ENCODE data around the gene TMED5. TPM values are rescaled to one million over a fixed set of nuclear protein-coding genes. Genes with fewer than 3 reads are reported as not detected.
"Not testable (repeated sequence)": the region's sequence is repeated elsewhere in the genome, so short reads cannot be mapped to it uniquely, and the experiment has no call there.

The TMED5 gene
- total and polyA plus RNA-seq, 5 donors from 2014 or later: 30.6 to 52.4 (median 33.7) TPM

DNA sequence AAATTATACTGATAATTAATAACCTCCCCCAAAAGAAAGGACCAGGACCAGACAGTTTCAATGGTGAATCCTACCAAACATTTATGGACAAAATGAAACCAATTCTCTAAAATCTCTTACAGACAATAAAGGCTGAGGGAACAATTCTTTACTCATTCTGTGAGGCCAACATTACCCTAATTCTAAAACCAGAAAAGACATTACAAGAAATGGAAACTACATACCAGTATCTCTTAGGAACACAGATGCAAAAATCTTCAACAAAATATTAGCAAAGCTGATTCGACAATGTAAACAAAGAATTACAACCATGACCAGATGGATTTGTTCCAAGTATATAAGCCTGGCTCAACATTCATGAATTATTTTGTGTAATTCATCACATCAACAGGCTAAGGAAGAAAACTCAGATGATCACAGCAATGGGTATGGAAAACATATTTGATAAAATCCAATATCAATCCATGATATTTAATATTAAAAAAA lies 8.6 kb downstream of the TMED5 start:
- Histone ChIP-seq H3K4me3 (ENCODE audit: low read depth, low read length) (peak overlapping the region; percentile 60), H3K4me1 (ENCODE audit: control insufficient read depth, insufficient read depth, low read length, poor library complexity, severe bottlenecking) (peaks cover 22% of the 10 kb centered on the region), H3K36me3 (ENCODE audit: control insufficient read depth, insufficient read depth, low read length) (peaks cover 22% of the 10 kb centered on the region), H3K9me3 (ENCODE audit: control insufficient read depth in 2 of 2, low read length in 2 of 2) (no peaks in the 10 kb centered on the region), H3K27ac (ENCODE audit: insufficient read depth, low read length, poor library complexity, severe bottlenecking) (no peak overlapping the region), H3K27me3 (ENCODE audit: control insufficient read depth, insufficient read depth, low read length) (no peaks in the 10 kb centered on the region)
- peaks cover 38% of the 10 kb centered on the region for H3K36me3 Mint-ChIP-seq
- H3K4me3 Mint-ChIP-seq: peak overlapping the region; percentile 51 to 78 (median 64)
- H3K27me3 Mint-ChIP-seq: no peaks in the 10 kb centered on the region
- no peak for ATAC-seq (ENCODE audit: low read depth in 2 of 2)
- H3K4me1 Mint-ChIP-seq: peaks cover 46 to 77% (median 61%) of the 10 kb centered on the region in 4 donors
- H3K9me3 Mint-ChIP-seq: peaks cover 0 to 13% (median 0%) of the 10 kb centered on the region in 7 donors
- no peak for DNase-seq
- peak overlapping the region in 2 of 3 donors; percentile 20 to 63 for H3K27ac Mint-ChIP-seq

DNA sequence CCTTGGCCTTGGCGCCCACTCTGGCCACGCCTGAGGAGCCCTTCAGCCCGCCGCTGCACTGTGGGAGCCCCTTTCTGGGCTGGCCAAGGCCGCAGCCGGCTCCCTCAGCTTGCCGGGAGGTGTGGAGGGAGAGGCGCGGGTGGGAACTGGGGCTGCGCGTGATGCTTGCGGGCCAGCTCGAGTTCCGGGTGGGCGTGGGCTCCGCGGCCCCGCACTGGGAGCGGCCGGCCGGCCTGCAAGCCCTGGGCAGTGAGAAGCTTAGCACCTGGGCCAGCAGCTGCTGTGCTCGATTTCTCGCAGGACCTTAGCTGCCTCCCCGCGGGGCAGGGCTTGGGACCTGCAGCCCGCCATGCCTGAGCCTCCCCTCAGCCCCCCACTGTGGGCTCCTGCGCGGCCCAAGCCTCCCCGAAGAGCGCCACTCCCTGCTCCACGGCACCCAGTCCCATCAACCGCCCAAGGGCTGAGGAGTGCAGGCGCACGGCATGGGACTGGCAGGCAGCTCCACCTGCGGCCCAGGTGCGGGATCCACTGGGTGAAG lies 10.0 kb downstream of the TMED5 start:
- Mint-ChIP-seq H3K36me3 (peaks cover 37% of the 10 kb centered on the region), H3K4me3 (peak overlapping the region in 1 of 4 donors; percentile 63), H3K9me3 (peaks cover 0 to 21% (median 0%) of the 10 kb centered on the region in 7 donors), H3K4me1 (peaks cover 46 to 75% (median 61%) of the 10 kb centered on the region in 4 donors)
- DNase-seq; H3K27me3 Mint-ChIP-seq; ATAC-seq (ENCODE audit: low read depth in 2 of 2); H3K4me3 ChIP-seq (ENCODE audit: low read depth, low read length); H3K9me3 ChIP-seq (ENCODE audit: control insufficient read depth in 2 of 2, low read length in 2 of 2); H3K27ac ChIP-seq (ENCODE audit: insufficient read depth, low read length, poor library complexity, severe bottlenecking); H3K27me3 ChIP-seq (ENCODE audit: control insufficient read depth, insufficient read depth, low read length); H3K27ac Mint-ChIP-seq: not testable (repeated sequence)
- H3K36me3 ChIP-seq (ENCODE audit: control insufficient read depth, insufficient read depth, low read length): peaks cover 16% of the 10 kb centered on the region
- peaks cover 14% of the 10 kb centered on the region for H3K4me1 ChIP-seq (ENCODE audit: control insufficient read depth, insufficient read depth, low read length, poor library complexity, severe bottlenecking)

DNA sequence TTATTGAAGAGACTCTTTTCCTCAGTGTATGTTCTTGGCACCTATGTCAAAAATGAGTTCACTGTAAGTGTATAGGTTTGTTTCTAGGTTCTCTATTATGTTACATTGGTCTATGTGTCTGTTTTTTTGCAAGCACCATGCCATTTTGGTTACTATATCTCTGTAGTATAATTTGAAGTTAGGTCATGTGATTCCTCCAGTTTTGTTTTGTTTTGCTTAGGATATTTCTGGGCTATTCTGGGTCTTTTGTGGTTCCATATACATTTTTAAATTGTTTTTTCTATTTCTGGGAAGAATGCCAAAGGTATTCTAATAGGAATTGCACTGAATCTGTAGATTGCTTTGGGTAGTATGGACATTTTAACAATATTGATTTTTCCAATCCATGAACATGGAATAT lies 13.2 kb downstream of the TMED5 start:
- no peak for ATAC-seq (ENCODE audit: low read depth in 2 of 2)
- DNase-seq: no peak
- no peak overlapping the region for H3K4me3 ChIP-seq (ENCODE audit: low read depth, low read length)
- peaks cover 0 to 21% (median 0%) of the 10 kb centered on the region in 7 donors for H3K9me3 Mint-ChIP-seq
- H3K4me1 ChIP-seq (ENCODE audit: control insufficient read depth, insufficient read depth, low read length, poor library complexity, severe bottlenecking): peaks cover under 1% of the 10 kb centered on the region
- no peaks in the 10 kb centered on the region for H3K27me3 Mint-ChIP-seq
- no peaks in the 10 kb centered on the region for H3K27me3 ChIP-seq (ENCODE audit: control insufficient read depth, insufficient read depth, low read length)
- peaks cover 43 to 68% (median 53%) of the 10 kb centered on the region in 4 donors for H3K4me1 Mint-ChIP-seq
- no peak overlapping the region for H3K27ac ChIP-seq (ENCODE audit: insufficient read depth, low read length, poor library complexity, severe bottlenecking)
- no peaks in the 10 kb centered on the region for H3K9me3 ChIP-seq (ENCODE audit: control insufficient read depth in 2 of 2, low read length in 2 of 2)
- peaks cover 8% of the 10 kb centered on the region for H3K36me3 ChIP-seq (ENCODE audit: control insufficient read depth, insufficient read depth, low read length)
- no peak overlapping the region for H3K4me3 Mint-ChIP-seq
- H3K27ac Mint-ChIP-seq: peak overlapping the region in 1 of 3 donors; percentile 57
- peaks cover 35% of the 10 kb centered on the region for H3K36me3 Mint-ChIP-seq

DNA sequence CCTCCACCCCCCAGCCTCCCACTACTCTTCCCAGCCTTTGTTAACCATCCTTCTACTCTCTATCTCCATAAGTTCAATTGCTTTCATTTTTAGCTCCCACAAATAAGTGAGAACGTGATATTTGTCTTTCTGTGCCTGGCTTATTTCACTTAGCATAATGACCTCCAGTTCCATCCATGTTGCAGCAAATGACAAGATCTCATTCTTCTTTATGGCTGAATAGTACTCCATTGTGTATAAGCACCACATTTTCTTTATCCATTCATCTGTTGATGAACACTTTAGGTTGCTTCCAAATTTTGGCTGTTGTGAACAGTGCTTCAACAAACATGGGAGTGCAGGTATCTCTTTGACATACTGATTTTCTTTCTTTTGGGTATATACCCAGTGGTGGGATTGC lies 14.3 kb downstream of the TMED5 start:
- Mint-ChIP-seq H3K9me3 (peaks cover 0 to 21% (median 0%) of the 10 kb centered on the region in 7 donors), H3K4me3 (peak overlapping the region in 2 of 4 donors; percentile 5 to 15), H3K36me3 (peaks cover 40% of the 10 kb centered on the region), H3K4me1 (peaks cover 44 to 66% (median 54%) of the 10 kb centered on the region in 4 donors), H3K27ac (peak overlapping the region in 1 of 3 donors; percentile 95)
- not testable (repeated sequence) for H3K27ac ChIP-seq (ENCODE audit: insufficient read depth, low read length, poor library complexity, severe bottlenecking); H3K27me3 Mint-ChIP-seq; H3K4me3 ChIP-seq (ENCODE audit: low read depth, low read length); H3K4me1 ChIP-seq (ENCODE audit: control insufficient read depth, insufficient read depth, low read length, poor library complexity, severe bottlenecking); ATAC-seq (ENCODE audit: low read depth in 2 of 2); H3K36me3 ChIP-seq (ENCODE audit: control insufficient read depth, insufficient read depth, low read length); DNase-seq; H3K27me3 ChIP-seq (ENCODE audit: control insufficient read depth, insufficient read depth, low read length); H3K9me3 ChIP-seq (ENCODE audit: control insufficient read depth in 2 of 2, low read length in 2 of 2)

DNA sequence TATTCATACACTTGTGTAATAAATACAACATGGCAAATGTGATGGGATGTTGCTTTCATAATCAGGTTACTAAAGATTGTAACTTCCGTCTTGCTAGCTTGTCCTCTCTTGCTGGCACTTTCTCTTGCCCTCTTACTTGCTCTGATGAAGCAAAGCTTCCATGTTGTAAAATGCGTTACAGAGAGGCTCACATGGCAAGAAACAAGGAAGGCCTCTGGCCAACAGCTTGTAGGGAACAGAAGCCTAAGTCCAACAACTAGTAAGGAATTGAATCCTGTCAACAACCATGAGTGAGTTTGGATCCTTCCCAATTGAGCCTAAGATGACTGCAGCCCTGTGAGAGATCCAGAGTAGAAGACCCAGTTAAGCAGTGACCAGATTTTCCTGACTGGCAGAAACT lies 15.4 kb downstream of the TMED5 start:
- H3K36me3 Mint-ChIP-seq: peaks cover 38% of the 10 kb centered on the region
- no peak overlapping the region for H3K4me3 Mint-ChIP-seq
- no peaks in the 10 kb centered on the region for H3K27me3 Mint-ChIP-seq
- Histone ChIP-seq H3K36me3 (ENCODE audit: control insufficient read depth, insufficient read depth, low read length) (peaks cover 11% of the 10 kb centered on the region), H3K27me3 (ENCODE audit: control insufficient read depth, insufficient read depth, low read length) (no peaks in the 10 kb centered on the region), H3K9me3 (ENCODE audit: control insufficient read depth in 2 of 2, low read length in 2 of 2) (no peaks in the 10 kb centered on the region), H3K27ac (ENCODE audit: insufficient read depth, low read length, poor library complexity, severe bottlenecking) (no peak overlapping the region), H3K4me3 (ENCODE audit: low read depth, low read length) (no peak overlapping the region), H3K4me1 (ENCODE audit: control insufficient read depth, insufficient read depth, low read length, poor library complexity, severe bottlenecking) (no peaks in the 10 kb centered on the region)
- H3K9me3 Mint-ChIP-seq: peaks cover 0 to 21% (median 0%) of the 10 kb centered on the region in 7 donors
- no peak for ATAC-seq (ENCODE audit: low read depth in 2 of 2)
- H3K27ac Mint-ChIP-seq: peak overlapping the region in 1 of 3 donors; percentile 17
- peaks cover 44 to 62% (median 55%) of the 10 kb centered on the region in 4 donors for H3K4me1 Mint-ChIP-seq
- no peak for DNase-seq

DNA sequence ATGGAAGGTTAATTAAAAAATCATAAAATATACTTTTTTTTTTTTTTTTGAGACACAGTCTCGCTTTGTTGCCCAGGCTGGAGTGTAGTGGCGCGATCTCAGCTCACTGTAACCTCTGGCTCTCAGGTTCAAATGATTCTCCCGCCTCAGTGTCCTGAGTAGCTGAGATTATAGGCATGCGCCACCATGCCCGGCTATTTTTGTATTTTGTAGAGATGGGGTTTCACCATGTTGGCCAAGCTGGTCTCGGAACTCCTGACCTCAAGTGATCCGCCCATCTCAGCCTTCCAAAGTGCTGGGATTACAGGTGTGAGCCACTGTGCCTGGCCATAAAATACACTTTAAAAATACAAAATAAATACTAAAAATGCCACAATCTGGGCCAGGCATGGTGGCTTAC lies 16.9 kb downstream of the TMED5 start:
- H3K4me3 Mint-ChIP-seq; H3K27me3 ChIP-seq (ENCODE audit: control insufficient read depth, insufficient read depth, low read length); H3K27ac Mint-ChIP-seq; H3K27ac ChIP-seq (ENCODE audit: insufficient read depth, low read length, poor library complexity, severe bottlenecking); H3K27me3 Mint-ChIP-seq; H3K9me3 ChIP-seq (ENCODE audit: control insufficient read depth in 2 of 2, low read length in 2 of 2); ATAC-seq (ENCODE audit: low read depth in 2 of 2); H3K4me3 ChIP-seq (ENCODE audit: low read depth, low read length); H3K4me1 ChIP-seq (ENCODE audit: control insufficient read depth, insufficient read depth, low read length, poor library complexity, severe bottlenecking); DNase-seq: not testable (repeated sequence)
- H3K36me3 Mint-ChIP-seq: peaks cover 34% of the 10 kb centered on the region
- H3K4me1 Mint-ChIP-seq: peaks cover 37 to 54% (median 47%) of the 10 kb centered on the region in 4 donors
- peaks cover 0 to 16% (median 0%) of the 10 kb centered on the region in 7 donors for H3K9me3 Mint-ChIP-seq
- peaks cover 22% of the 10 kb centered on the region for H3K36me3 ChIP-seq (ENCODE audit: control insufficient read depth, insufficient read depth, low read length)

DNA sequence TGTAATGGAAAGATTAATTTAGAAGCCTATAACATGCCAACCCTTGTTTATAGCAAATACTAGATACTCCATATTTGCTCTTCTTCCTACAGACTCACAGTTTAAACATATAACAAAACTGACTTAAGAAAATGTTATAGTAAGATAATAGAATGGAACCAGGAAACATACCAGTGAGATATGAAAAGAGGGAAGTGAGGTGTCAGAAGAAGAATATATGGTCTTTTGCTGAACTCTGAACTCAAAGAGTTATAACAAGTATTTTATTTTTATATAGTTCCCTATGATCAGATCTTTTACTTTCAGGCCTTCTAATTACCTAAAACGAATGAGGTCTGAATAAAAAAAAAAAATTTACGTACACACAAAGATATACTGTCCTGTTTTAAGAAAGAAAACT lies 20.9 kb downstream of the TMED5 start:
- H3K27me3 Mint-ChIP-seq: no peaks in the 10 kb centered on the region
- peaks cover 17 to 43% (median 30%) of the 10 kb centered on the region in 4 donors for H3K4me1 Mint-ChIP-seq
- H3K27ac Mint-ChIP-seq: no peak overlapping the region
- H3K36me3 Mint-ChIP-seq: peaks cover 26% of the 10 kb centered on the region
- DNase-seq (no peak), ATAC-seq (ENCODE audit: low read depth in 2 of 2) (no peak)
- Histone ChIP-seq H3K4me3 (ENCODE audit: low read depth, low read length) (no peak overlapping the region), H3K27ac (ENCODE audit: insufficient read depth, low read length, poor library complexity, severe bottlenecking) (no peak overlapping the region), H3K9me3 (ENCODE audit: control insufficient read depth in 2 of 2, low read length in 2 of 2) (no peaks in the 10 kb centered on the region), H3K36me3 (ENCODE audit: control insufficient read depth, insufficient read depth, low read length) (peaks cover 42% of the 10 kb centered on the region), H3K4me1 (ENCODE audit: control insufficient read depth, insufficient read depth, low read length, poor library complexity, severe bottlenecking) (peaks cover 7% of the 10 kb centered on the region), H3K27me3 (ENCODE audit: control insufficient read depth, insufficient read depth, low read length) (no peaks in the 10 kb centered on the region)
- peaks cover 0 to 2% (median 0%) of the 10 kb centered on the region in 7 donors for H3K9me3 Mint-ChIP-seq
- H3K4me3 Mint-ChIP-seq: no peak overlapping the region

DNA sequence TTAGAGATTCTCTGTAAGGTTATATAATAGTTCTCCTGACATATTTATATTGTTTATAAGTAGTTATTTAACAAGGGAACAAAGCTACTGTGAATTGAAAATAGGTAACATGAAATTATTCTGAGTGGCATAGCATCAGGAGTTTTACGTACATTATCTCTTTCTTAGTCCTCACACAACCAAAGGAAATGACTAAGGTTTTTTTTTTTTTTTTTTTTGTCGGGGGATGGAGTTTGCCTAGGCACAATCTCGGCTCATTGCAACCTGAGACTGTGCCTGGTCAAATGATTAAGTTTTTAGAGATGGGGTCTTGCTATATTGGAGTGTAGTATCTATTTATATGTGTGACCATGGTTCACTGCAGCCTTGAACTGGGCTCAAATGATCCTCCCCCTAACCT lies 24.9 kb downstream of the TMED5 start:
- no peak overlapping the region for H3K4me3 ChIP-seq (ENCODE audit: low read depth, low read length)
- H3K36me3 ChIP-seq (ENCODE audit: control insufficient read depth, insufficient read depth, low read length): peaks cover 60% of the 10 kb centered on the region
- H3K27ac ChIP-seq (ENCODE audit: insufficient read depth, low read length, poor library complexity, severe bottlenecking): peak overlapping the region; percentile 33
- Mint-ChIP-seq H3K4me1 (peaks cover 4 to 22% (median 12%) of the 10 kb centered on the region in 4 donors), H3K4me3 (no peak overlapping the region), H3K36me3 (peaks cover 22% of the 10 kb centered on the region), H3K27ac (peak overlapping the region; percentile 48 to 78 (median 72)), H3K9me3 (no peaks in the 10 kb centered on the region), H3K27me3 (no peaks in the 10 kb centered on the region)
- ATAC-seq (ENCODE audit: low read depth in 2 of 2) (no peak), DNase-seq (peak in 1 of 3 donors; percentile 48)
- peaks cover 7% of the 10 kb centered on the region for H3K4me1 ChIP-seq (ENCODE audit: control insufficient read depth, insufficient read depth, low read length, poor library complexity, severe bottlenecking)
- H3K27me3 ChIP-seq (ENCODE audit: control insufficient read depth, insufficient read depth, low read length): no peaks in the 10 kb centered on the region
- no peaks in the 10 kb centered on the region for H3K9me3 ChIP-seq (ENCODE audit: control insufficient read depth in 2 of 2, low read length in 2 of 2)
